ENCODE data around the gene ZFAND2A. TPM values are rescaled to one million over a fixed set of nuclear protein-coding genes. Genes with fewer than 3 reads are reported as not detected.

ZFAND2A gene
- total RNA-seq, 6 experiments from 2014 or later = 14.3 to 20.8 (median 18.0) TPM

GRCh38 chr7:1154172-1154739 lies 5.7 kb downstream of the ZFAND2A start:
- Mint-ChIP-seq H3K4me1 (ENCODE audit: low read depth) (peaks cover 26% of the 10 kb centered on the region), H3K27ac (no peak overlapping the region), H3K9me3 (no peaks in the 10 kb centered on the region), H3K27me3 (ENCODE audit: insufficient read depth) (peaks cover 2% of the 10 kb centered on the region; the same call in 1 of the 2 replicates), H3K36me3 (ENCODE audit: low read depth) (peaks cover 16% of the 10 kb centered on the region), H3K4me3 (no peak overlapping the region)
- no peak for DNase-seq
- no peak for TF ChIP-seq CTCF (IDR thresholded peaks at IDR 0.05)

GRCh38 chr7:1152492-1152891 lies 7.5 kb downstream of the ZFAND2A start:
- H3K9me3 Mint-ChIP-seq = no peaks in the 10 kb centered on the region
- DNase-seq = no peak
- no peak for TF ChIP-seq CTCF (IDR thresholded peaks at IDR 0.05)
- no peak overlapping the region for H3K4me3 Mint-ChIP-seq
- H3K36me3 Mint-ChIP-seq (ENCODE audit: low read depth) = peaks cover 16% of the 10 kb centered on the region
- no peak overlapping the region for H3K27ac Mint-ChIP-seq
- peaks cover 2% of the 10 kb centered on the region; the same call in 1 of the 2 replicates for H3K27me3 Mint-ChIP-seq (ENCODE audit: insufficient read depth)
- peaks cover 10% of the 10 kb centered on the region for H3K4me1 Mint-ChIP-seq (ENCODE audit: low read depth)

- no peak overlapping the region for H3K27ac Mint-ChIP-seq
- peaks cover 3% of the 10 kb centered on the region for H3K4me1 Mint-ChIP-seq (ENCODE audit: low read depth)
- H3K9me3 Mint-ChIP-seq = no peaks in the 10 kb centered on the region
- H3K36me3 Mint-ChIP-seq (ENCODE audit: low read depth) = peaks cover 10% of the 10 kb centered on the region
- H3K4me3 Mint-ChIP-seq = no peak overlapping the region
- DNase-seq = no peak
- peaks cover 2% of the 10 kb centered on the region; the same call in 1 of the 2 replicates for H3K27me3 Mint-ChIP-seq (ENCODE audit: insufficient read depth)
- TF ChIP-seq CTCF (IDR thresholded peaks at IDR 0.05) = no peak
These were observed 8.2 kb downstream of the ZFAND2A start for GRCh38 chr7:1151653-1152425.

- no peaks in the 10 kb centered on the region for H3K4me1 Mint-ChIP-seq (ENCODE audit: low read depth)
- no peak for DNase-seq
- H3K27ac Mint-ChIP-seq = no peak overlapping the region
- H3K4me3 Mint-ChIP-seq = no peak overlapping the region
- TF ChIP-seq CTCF (IDR thresholded peaks at IDR 0.05) = no peak
- H3K9me3 Mint-ChIP-seq = no peaks in the 10 kb centered on the region
- peaks cover 9% of the 10 kb centered on the region for H3K36me3 Mint-ChIP-seq (ENCODE audit: low read depth)
- H3K27me3 Mint-ChIP-seq (ENCODE audit: insufficient read depth) = peaks cover 2% of the 10 kb centered on the region; the same call in 1 of the 2 replicates
These were observed 8.8 kb downstream of the ZFAND2A start for GRCh38 chr7:1151156-1151555.

GRCh38 chr7:1150400-1151002 lies 9.5 kb downstream of the ZFAND2A start:
- no peaks in the 10 kb centered on the region for H3K4me1 Mint-ChIP-seq (ENCODE audit: low read depth)
- H3K27me3 Mint-ChIP-seq (ENCODE audit: insufficient read depth) = peaks cover 2% of the 10 kb centered on the region; the same call in 1 of the 2 replicates
- H3K36me3 Mint-ChIP-seq (ENCODE audit: low read depth) = peaks cover 9% of the 10 kb centered on the region
- no peak for TF ChIP-seq CTCF (IDR thresholded peaks at IDR 0.05)
- H3K9me3 Mint-ChIP-seq = no peaks in the 10 kb centered on the region
- H3K4me3 Mint-ChIP-seq = no peak overlapping the region
- no peak for DNase-seq
- H3K27ac Mint-ChIP-seq = no peak overlapping the region

All from HFFc6 (cell line).